ENCODE results near the gene MAX.

The MAX gene

GRCh38 chr14:65028937-65029336 is 73.4 kb downstream of the MAX start:
- no peak overlapping the region for H3K4me3 ChIP-seq (ENCODE audit: low read length)
- no peaks in the 10 kb centered on the region for H3K27me3 ChIP-seq (ENCODE audit: control insufficient read depth, insufficient read depth, low read length)
- H3K36me3 ChIP-seq (ENCODE audit: control insufficient read depth, low read depth, low read length) = peaks cover 17% of the 10 kb centered on the region
- no peak overlapping the region for H3K27ac ChIP-seq (ENCODE audit: low read length)
- H3K9ac ChIP-seq (ENCODE audit: low read length) = no peak overlapping the region
- H3K9me3 ChIP-seq (ENCODE audit: control insufficient read depth, low read depth, low read length) = no peaks in the 10 kb centered on the region
- H3K4me1 ChIP-seq (ENCODE audit: control insufficient read depth, low read depth, low read length) = no peaks in the 10 kb centered on the region

- Histone ChIP-seq H3K36me3 (ENCODE audit: control insufficient read depth, low read depth, low read length) (peaks cover 9% of the 10 kb centered on the region), H3K27me3 (ENCODE audit: control insufficient read depth, insufficient read depth, low read length) (no peaks in the 10 kb centered on the region), H3K9me3 (ENCODE audit: control insufficient read depth, low read depth, low read length) (no peaks in the 10 kb centered on the region), H3K4me3 (ENCODE audit: low read length) (no peak overlapping the region), H3K9ac (ENCODE audit: low read length) (no peak overlapping the region), H3K4me1 (ENCODE audit: control insufficient read depth, low read depth, low read length) (no peaks in the 10 kb centered on the region), H3K27ac (ENCODE audit: low read length) (no peak overlapping the region)
Measured at GRCh38 chr14:65027127-65027799, 75.1 kb downstream of the MAX start.

- H3K27me3 ChIP-seq (ENCODE audit: control insufficient read depth, insufficient read depth, low read length) = no peaks in the 10 kb centered on the region
- no peaks in the 10 kb centered on the region for H3K9me3 ChIP-seq (ENCODE audit: control insufficient read depth, low read depth, low read length)
- H3K4me1 ChIP-seq (ENCODE audit: control insufficient read depth, low read depth, low read length) = no peaks in the 10 kb centered on the region
- peaks cover 9% of the 10 kb centered on the region for H3K36me3 ChIP-seq (ENCODE audit: control insufficient read depth, low read depth, low read length)
- no peak overlapping the region for H3K9ac ChIP-seq (ENCODE audit: low read length)
- H3K27ac ChIP-seq (ENCODE audit: low read length) = no peak overlapping the region
- no peak overlapping the region for H3K4me3 ChIP-seq (ENCODE audit: low read length)
Measured at GRCh38 chr14:65026526-65026925, 75.8 kb downstream of the MAX start.

GRCh38 chr14:65025818-65026217 is 76.5 kb downstream of the MAX start:
- Histone ChIP-seq H3K27ac (ENCODE audit: low read length) (no peak overlapping the region), H3K36me3 (ENCODE audit: control insufficient read depth, low read depth, low read length) (peaks cover 9% of the 10 kb centered on the region), H3K9ac (ENCODE audit: low read length) (no peak overlapping the region), H3K27me3 (ENCODE audit: control insufficient read depth, insufficient read depth, low read length) (no peaks in the 10 kb centered on the region), H3K4me1 (ENCODE audit: control insufficient read depth, low read depth, low read length) (no peaks in the 10 kb centered on the region), H3K4me3 (ENCODE audit: low read length) (no peak overlapping the region), H3K9me3 (ENCODE audit: control insufficient read depth, low read depth, low read length) (no peaks in the 10 kb centered on the region)
